HepG2 (cell line): Measurements from ENCODE around the gene NUDT9. TPM values are rescaled to one million over a fixed set of nuclear protein-coding genes. Genes with fewer than 3 reads are reported as not detected.

Experiments
- ATAC-seq: fragments of 200-7000 bp; cut with Tn5 transposase; 3 replicates; pipeline ENCODE4 v1.9.1; 2020; ENCODE audit warnings: mild to moderate bottlenecking, moderate library complexity
- BruUV-seq: library from RNA; stranded (reverse); fragments of 400-500 nt; replicated peaks from 2 replicates; lab custom pipeline; 2021; lab: Mats Ljungman, UMichigan
- CTCF ChIA-PET: fragments of 300-600 bp; formaldehyde crosslinking; extraction: SDS; loops from one replicate; lab custom pipeline; 2021; ENCODE audit warnings: low total read pairs, inconsistent platforms, low intra/inter-chr PET ratio; lab: Yijun Ruan, JAX
- POLR2A ChIA-PET: fragments of 350-600 bp; sonication (Branson Sonifier 250); formaldehyde crosslinking; loops from one replicate; lab custom pipeline; 2020; ENCODE audit warnings: antibody characterized with exemption, inconsistent platforms; lab: Yijun Ruan, JAX
- DNase-seq: peaks from one replicate; pipeline ENCODE4 v3.0.0-alpha.2; 2015; ENCODE audit warnings: low spot score
- FAIRE-seq: peaks from 3 replicates; lab custom pipeline; 2011; peaks lifted over from hg19 to GRCh38; lab: Jason Lieb, UNC
- H2AFZ ChIP-seq: one replicate; pipeline ENCODE4 v1.6.1; 2011; ENCODE audit warnings: low read length, inconsistent platforms
- H3K27ac ChIP-seq: fragments of 300-600 bp; 3 replicates; pipeline ENCODE4 v1.8.0; 2011; ENCODE audit warnings: mixed run types, mild to moderate bottlenecking, mixed read lengths, low read length, inconsistent platforms; ENCODE audit not compliant: insufficient read depth; ENCODE audit errors: extremely low read length
- H3K27me3 ChIP-seq, 2 experiments: fragments of 200-600 bp in 1 of 2; 2 replicates in 1 of 2; 3 replicates in 1 of 2; pipeline versions ENCODE4 v1.6.0 to v1.8.0; 2011; ENCODE audit warnings: low read length in 2 of 2, mild to moderate bottlenecking in 2 of 2, moderate library complexity in 2 of 2, inconsistent platforms in 1 of 2; ENCODE audit not compliant: insufficient read depth in 2 of 2, control insufficient read depth in 1 of 2
- H3K36me3 ChIP-seq, 2 experiments: fragments of 200-600 bp in 1 of 2; replicated peaks in 1 of 2; 2 replicates in 1 of 2; 3 replicates in 1 of 2; pipeline versions ENCODE4 v1.5.1 to v1.8.0; 2011; ENCODE audit warnings: low read length in 2 of 2, inconsistent platforms in 1 of 2; ENCODE audit not compliant: insufficient read depth in 2 of 2, control insufficient read depth in 1 of 2
- H3K4me1 ChIP-seq: 2 replicates; pipeline ENCODE4 v1.5.1; 2012; ENCODE audit warnings: low read length, inconsistent platforms; ENCODE audit not compliant: insufficient read depth
- H3K4me2 ChIP-seq: 2 replicates; pipeline ENCODE4 v1.6.0; 2011; ENCODE audit warnings: low read depth, low read length, inconsistent platforms
- H3K4me3 ChIP-seq, 3 experiments: fragments of 200-600 bp in 1 of 3; sonication (generic), shearing (Covaris generic) in 1 of 3; replicated peaks in 1 of 3; 2 replicates each; pipeline ENCODE4 v1.5.1; 2011 to 2016; ENCODE audit warnings: low read length in 3 of 3, inconsistent platforms in 2 of 3, low read depth in 2 of 3, mild to moderate bottlenecking in 2 of 3, control low read depth in 1 of 3, mixed read lengths in 1 of 3; ENCODE audit not compliant: insufficient read depth in 1 of 3
- H3K79me2 ChIP-seq: one replicate; pipeline ENCODE4 v1.6.1; 2011; ENCODE audit warnings: low read length, inconsistent platforms; ENCODE audit not compliant: insufficient read depth
- H3K9ac ChIP-seq: 2 replicates; pipeline ENCODE4 v1.6.0; 2011; ENCODE audit warnings: mild to moderate bottlenecking, low read depth, low read length, inconsistent platforms; ENCODE audit not compliant: insufficient read depth
- H3K9me3 ChIP-seq: 2 replicates; pipeline ENCODE4 v1.5.1; 2012; ENCODE audit warnings: mild to moderate bottlenecking, low read length
- H4K20me1 ChIP-seq: 2 replicates; pipeline ENCODE4 v1.6.0; 2011; ENCODE audit warnings: inconsistent platforms, mild to moderate bottlenecking, low read length, moderate library complexity; ENCODE audit not compliant: insufficient read depth
- AKAP8 ChIP-seq: sonication (generic); formaldehyde crosslinking; IDR thresholded peaks from 2 replicates; pipeline ENCODE4 v1.5.1; 2020; ENCODE audit warnings: mild to moderate bottlenecking, missing genetic modification reagents
- BHLHE40 ChIP-seq: IDR thresholded peaks from 2 replicates; pipeline ENCODE4 v1.6.1; 2011; ENCODE audit warnings: low read length, improper control_type of control experiment
- BRCA1 ChIP-seq: sonication (generic); formaldehyde crosslinking; IDR thresholded peaks from 2 replicates; pipeline ENCODE4 v1.4.0; 2020; ENCODE audit warnings: missing genetic modification reagents
- CBX1 ChIP-seq: IDR thresholded peaks from one replicate; pipeline ENCODE4 v1.6.1; 2016; ENCODE audit warnings: antibody characterized with exemption, low read depth
- ELF1 ChIP-seq: sonication (generic); formaldehyde crosslinking; IDR thresholded peaks from 2 replicates; pipeline ENCODE4 v1.4.0; 2020; ENCODE audit warnings: missing genetic modification reagents
- EZH2 ChIP-seq: conservative IDR thresholded peaks from 2 replicates; pipeline ENCODE4 v1.6.1; 2012; ENCODE audit warnings: mild to moderate bottlenecking, low read depth, low read length, moderate library complexity
- HNF4A ChIP-seq: sonication (generic); formaldehyde crosslinking; IDR thresholded peaks from 2 replicates; pipeline ENCODE4 v1.4.0; 2020; ENCODE audit warnings: missing genetic modification reagents
- KDM6A ChIP-seq: IDR thresholded peaks from 2 replicates; pipeline ENCODE4 v1.6.1; 2016; ENCODE audit warnings: low read depth
- KLF13 ChIP-seq: sonication (generic); formaldehyde crosslinking; IDR thresholded peaks from 2 replicates; pipeline ENCODE4 v1.4.0; 2020; ENCODE audit warnings: mild to moderate bottlenecking, missing genetic modification reagents
- MXD4 ChIP-seq: IDR thresholded peaks from 2 replicates; pipeline ENCODE4 v1.6.1; 2016; ENCODE audit warnings: mild to moderate bottlenecking, missing biosample characterization, missing genetic modification reagents
- RORA ChIP-seq: sonication (generic); formaldehyde crosslinking; IDR thresholded peaks from 2 replicates; pipeline ENCODE4 v1.5.0; 2020; ENCODE audit warnings: mild to moderate bottlenecking, missing genetic modification reagents, moderate library complexity
- SRF ChIP-seq: IDR thresholded peaks from 2 replicates; pipeline ENCODE4 v1.6.1; 2011; ENCODE audit warnings: mild to moderate bottlenecking, low read depth, low read length, moderate library complexity
- ZBTB20 ChIP-seq: sonication (generic); formaldehyde crosslinking; IDR thresholded peaks from 2 replicates; pipeline ENCODE4 v1.8.1; 2023; ENCODE audit warnings: missing genetic modification reagents, low read depth, mild to moderate bottlenecking, borderline replicate concordance
- ZNF383 ChIP-seq: sonication (generic); formaldehyde crosslinking; IDR thresholded peaks from 2 replicates; pipeline ENCODE4 v1.4.0; 2020; ENCODE audit warnings: missing genetic modification reagents, mild to moderate bottlenecking, borderline replicate concordance
- WGBS: methylation state at CpG from one replicate; pipeline ENCODE4 v1.1.6; 2017; ENCODE audit warnings: low lambda C conversion rate; 5-methylcytosine and 5-hydroxymethylcytosine counted together
- in situ Hi-C: cut with HindIII; loops from 2 replicates; pipeline ENCODE4 v1.10.0; 2017; ENCODE audit warnings: low pct_unique_long_range_greater_than_20kb; ENCODE audit not compliant: extremely low pct_ligation_motif_present
- intact Hi-C: fragments of 100-400 bp; cut with micrococcal nuclease; formaldehyde crosslinking; loops from one replicate; pipeline ENCODE4 v1.10.0; 2022; ENCODE audit not compliant: unreplicated experiment
- polyA plus RNA-seq, 8 experiments: library from polyadenylated mRNA; depleted of rRNA in 3 of 8; stranded (reverse) in 7 of 8; unstranded in 1 of 8; fragments of >200 nt; fragmentation: Illumina TruSeq in 4 of 8; extraction: Trizol in 4 of 8; gene quantifications; 2 replicates each; pipeline versions ENCODE4 v1.2.1 to v1.2.3, GENCODE V29; 2011 to 2016; ENCODE audit warnings: low read depth in 4 of 8, missing spikeins in 1 of 8, mixed read lengths in 1 of 8; ENCODE audit not compliant: insufficient read depth in 1 of 8
- total RNA-seq, 5 experiments: library from RNA; depleted of rRNA; stranded (reverse); fragments of >200 nt; fragmentation: Illumina TruSeq; extraction: Trizol; gene quantifications; 2 replicates each; pipeline ENCODE4 v1.2.3, GENCODE V29; 2016; ENCODE audit warnings: low read depth in 1 of 5
- TF ChIP-seq, protein P1 (sequence below): sonication (generic); formaldehyde crosslinking; IDR thresholded peaks from 2 replicates; pipeline ENCODE4 v1.5.0; 2020; ENCODE audit warnings: missing genetic modification reagents
- TF ChIP-seq, protein P2 (sequence below): sonication (generic); formaldehyde crosslinking; conservative IDR thresholded peaks from 2 replicates; pipeline ENCODE4 v1.4.0; 2020; ENCODE audit warnings: missing genetic modification reagents
- TF ChIP-seq, protein P3 (sequence below): sonication (generic); formaldehyde crosslinking; conservative IDR thresholded peaks from 2 replicates; pipeline ENCODE4 v1.4.0; 2020; ENCODE audit warnings: missing genetic modification reagents
- TF ChIP-seq, protein P4 (sequence below): sonication (generic); formaldehyde crosslinking; IDR thresholded peaks from 2 replicates; pipeline ENCODE4 v1.5.0; 2020; ENCODE audit warnings: missing genetic modification reagents
- TF ChIP-seq, protein P5 (sequence below): sonication (generic); formaldehyde crosslinking; IDR thresholded peaks from 2 replicates; pipeline ENCODE4 v1.4.0; 2020; ENCODE audit warnings: mild to moderate bottlenecking, low read depth, missing genetic modification reagents

The NUDT9 gene
- total and polyA plus RNA-seq, 2 of the 13 experiments (the other 11 are each of a cell fraction or from before 2014, with no cell fraction given): 10.4 to 12.3 TPM

DNA sequence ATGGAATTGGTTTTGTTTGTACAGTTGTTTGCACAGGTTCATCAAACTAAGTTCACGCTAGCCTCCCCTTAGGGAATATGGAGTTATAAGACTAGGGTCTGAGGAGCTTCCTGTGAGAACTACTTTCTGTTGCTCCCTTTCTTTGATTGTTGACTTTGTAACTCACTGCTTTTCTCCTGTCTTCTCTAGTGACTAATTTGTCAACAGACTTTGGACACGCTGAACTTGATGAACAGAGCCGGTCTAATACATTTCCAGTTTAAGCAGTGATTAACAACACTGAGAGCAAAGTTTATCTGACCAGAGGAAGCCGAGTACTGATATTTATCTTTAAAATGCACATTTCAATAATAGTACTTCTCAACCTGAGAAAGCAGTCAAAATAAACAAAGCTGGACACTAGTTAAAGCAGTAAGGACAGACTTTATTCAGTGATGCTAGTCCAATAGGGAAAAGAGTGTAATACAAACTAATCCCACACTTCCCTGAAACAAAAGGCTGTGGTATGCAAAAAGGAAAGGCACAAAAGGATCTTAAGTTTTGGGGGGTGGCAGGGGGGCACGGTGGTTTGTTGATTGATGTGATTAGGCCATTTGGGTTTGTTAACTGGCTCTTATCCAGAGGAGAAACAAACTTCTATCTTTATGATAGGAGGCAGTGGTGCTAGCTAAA, 2.7 kb upstream of the NUDT9 start:
- Histone ChIP-seq H3K9ac (peak overlapping the region; percentile 19), H3K36me3 (no peaks in the 10 kb centered on the region), H3K9me3 (no peaks in the 10 kb centered on the region), H3K4me1 (peaks cover 75% of the 10 kb centered on the region), H3K27me3 (no peaks in the 10 kb centered on the region; a peak in 1 of 5 replicates), H3K4me2 (peak overlapping the region; percentile 92), H3K79me2 (peaks cover 24% of the 10 kb centered on the region), H3K4me3 (peak overlapping the region; percentile 5 to 35 (median 25); a peak in 3 of 6 replicates), H4K20me1 (no peaks in the 10 kb centered on the region), H2AFZ (no peak overlapping the region), H3K27ac (peak overlapping the region; percentile 55)
- ChIA-PET POLR2A (interaction anchor here (0.7 to 9.6 kb wide), 8 partner anchors 10 to 141 kb away, joined by 3 to 172 read pairs (median 4); partner anchors contain the start of gene HSD17B11), CTCF (no interaction called here)
- peak; percentile 12 for FAIRE-seq
- in situ Hi-C loops: no loop called here
- ATAC-seq: peak; percentile 63
- DNase-seq: peak; percentile 91
- WGBS: 0% methylated on average over 5 of the region's 5 CpGs
- intact Hi-C loops: loop anchor here (1.0 to 10.0 kb wide), 3 partner anchors 10 to 48 kb away; no protein-coding TSS in a partner anchor
- BruUV-seq: no TSS peak
- TF ChIP-seq ELF1 (CRISPR knock-in tag): no peak
- TF ChIP-seq MXD4: peak; percentile 13; the same call in 1 of the 2 replicates
- TF ChIP-seq ZBTB20: peak; percentile 86; the same call in 1 of the 2 replicates
- TF ChIP-seq HNF4A: peak; percentile 87
- no peak for TF ChIP-seq ZNF383 (CRISPR knock-in tag)
- TF ChIP-seq, protein P1, sequence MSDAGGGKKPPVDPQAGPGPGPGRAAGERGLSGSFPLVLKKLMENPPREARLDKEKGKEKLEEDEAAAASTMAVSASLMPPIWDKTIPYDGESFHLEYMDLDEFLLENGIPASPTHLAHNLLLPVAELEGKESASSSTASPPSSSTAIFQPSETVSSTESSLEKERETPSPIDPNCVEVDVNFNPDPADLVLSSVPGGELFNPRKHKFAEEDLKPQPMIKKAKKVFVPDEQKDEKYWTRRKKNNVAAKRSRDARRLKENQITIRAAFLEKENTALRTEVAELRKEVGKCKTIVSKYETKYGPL (CRISPR knock-in tag): no peak
- TF ChIP-seq, protein P2, sequence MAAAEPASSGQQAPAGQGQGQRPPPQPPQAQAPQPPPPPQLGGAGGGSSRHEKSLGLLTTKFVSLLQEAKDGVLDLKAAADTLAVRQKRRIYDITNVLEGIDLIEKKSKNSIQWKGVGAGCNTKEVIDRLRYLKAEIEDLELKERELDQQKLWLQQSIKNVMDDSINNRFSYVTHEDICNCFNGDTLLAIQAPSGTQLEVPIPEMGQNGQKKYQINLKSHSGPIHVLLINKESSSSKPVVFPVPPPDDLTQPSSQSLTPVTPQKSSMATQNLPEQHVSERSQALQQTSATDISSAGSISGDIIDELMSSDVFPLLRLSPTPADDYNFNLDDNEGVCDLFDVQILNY (CRISPR knock-in tag): no peak
- TF ChIP-seq EZH2: no peak
- TF ChIP-seq BRCA1 (CRISPR knock-in tag): no peak
- TF ChIP-seq, protein P3, sequence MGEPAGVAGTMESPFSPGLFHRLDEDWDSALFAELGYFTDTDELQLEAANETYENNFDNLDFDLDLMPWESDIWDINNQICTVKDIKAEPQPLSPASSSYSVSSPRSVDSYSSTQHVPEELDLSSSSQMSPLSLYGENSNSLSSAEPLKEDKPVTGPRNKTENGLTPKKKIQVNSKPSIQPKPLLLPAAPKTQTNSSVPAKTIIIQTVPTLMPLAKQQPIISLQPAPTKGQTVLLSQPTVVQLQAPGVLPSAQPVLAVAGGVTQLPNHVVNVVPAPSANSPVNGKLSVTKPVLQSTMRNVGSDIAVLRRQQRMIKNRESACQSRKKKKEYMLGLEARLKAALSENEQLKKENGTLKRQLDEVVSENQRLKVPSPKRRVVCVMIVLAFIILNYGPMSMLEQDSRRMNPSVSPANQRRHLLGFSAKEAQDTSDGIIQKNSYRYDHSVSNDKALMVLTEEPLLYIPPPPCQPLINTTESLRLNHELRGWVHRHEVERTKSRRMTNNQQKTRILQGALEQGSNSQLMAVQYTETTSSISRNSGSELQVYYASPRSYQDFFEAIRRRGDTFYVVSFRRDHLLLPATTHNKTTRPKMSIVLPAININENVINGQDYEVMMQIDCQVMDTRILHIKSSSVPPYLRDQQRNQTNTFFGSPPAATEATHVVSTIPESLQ (CRISPR knock-in tag): no peak
- TF ChIP-seq KLF13 (CRISPR knock-in tag): no peak
- no peak for TF ChIP-seq BHLHE40
- TF ChIP-seq AKAP8 (CRISPR knock-in tag): no peak
- TF ChIP-seq, protein P4, sequence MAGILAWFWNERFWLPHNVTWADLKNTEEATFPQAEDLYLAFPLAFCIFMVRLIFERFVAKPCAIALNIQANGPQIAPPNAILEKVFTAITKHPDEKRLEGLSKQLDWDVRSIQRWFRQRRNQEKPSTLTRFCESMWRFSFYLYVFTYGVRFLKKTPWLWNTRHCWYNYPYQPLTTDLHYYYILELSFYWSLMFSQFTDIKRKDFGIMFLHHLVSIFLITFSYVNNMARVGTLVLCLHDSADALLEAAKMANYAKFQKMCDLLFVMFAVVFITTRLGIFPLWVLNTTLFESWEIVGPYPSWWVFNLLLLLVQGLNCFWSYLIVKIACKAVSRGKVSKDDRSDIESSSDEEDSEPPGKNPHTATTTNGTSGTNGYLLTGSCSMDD: no peak
- peak; percentile 71 for TF ChIP-seq KDM6A (CRISPR knock-in tag)
- no peak for TF ChIP-seq SRF
- TF ChIP-seq RORA (CRISPR knock-in tag): no peak
- TF ChIP-seq CBX1: no peak
- TF ChIP-seq, protein P5, sequence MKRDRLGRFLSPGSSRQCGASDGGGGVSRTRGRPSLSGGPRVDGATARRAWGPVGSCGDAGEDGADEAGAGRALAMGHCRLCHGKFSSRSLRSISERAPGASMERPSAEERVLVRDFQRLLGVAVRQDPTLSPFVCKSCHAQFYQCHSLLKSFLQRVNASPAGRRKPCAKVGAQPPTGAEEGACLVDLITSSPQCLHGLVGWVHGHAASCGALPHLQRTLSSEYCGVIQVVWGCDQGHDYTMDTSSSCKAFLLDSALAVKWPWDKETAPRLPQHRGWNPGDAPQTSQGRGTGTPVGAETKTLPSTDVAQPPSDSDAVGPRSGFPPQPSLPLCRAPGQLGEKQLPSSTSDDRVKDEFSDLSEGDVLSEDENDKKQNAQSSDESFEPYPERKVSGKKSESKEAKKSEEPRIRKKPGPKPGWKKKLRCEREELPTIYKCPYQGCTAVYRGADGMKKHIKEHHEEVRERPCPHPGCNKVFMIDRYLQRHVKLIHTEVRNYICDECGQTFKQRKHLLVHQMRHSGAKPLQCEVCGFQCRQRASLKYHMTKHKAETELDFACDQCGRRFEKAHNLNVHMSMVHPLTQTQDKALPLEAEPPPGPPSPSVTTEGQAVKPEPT (CRISPR knock-in tag): no peak
